Hematopoietic multipotent progenitor cell treated with erythropoietin and hydrocortisone succinate and interleukin-3 and kit ligand, for 6 days (in vitro differentiated cells): ENCODE data around the gene SMYD3.

ENCODE experiments used
- DNase-seq: peaks from one replicate; pipeline ENCODE4 v3.0.0-alpha.2; 2015

Gene SMYD3

GRCh38 chr1:246302251-246302625, 204.8 kb downstream of the SMYD3 start:
- DNase-seq: no peak

- no peak for DNase-seq
These were observed 205.4 kb downstream of the SMYD3 start for GRCh38 chr1:246301553-246302250.

GRCh38 chr1:246300626-246301549, 206.2 kb downstream of the SMYD3 start:
- DNase-seq: no peak

- no peak for DNase-seq
These were observed 209.5 kb downstream of the SMYD3 start for GRCh38 chr1:246297279-246298265.

- peak; percentile 35 for DNase-seq
These were observed 211.1 kb downstream of the SMYD3 start for GRCh38 chr1:246295968-246296367.

- DNase-seq: no peak
These were observed 211.7 kb downstream of the SMYD3 start for GRCh38 chr1:246295340-246295739.

- DNase-seq: no peak
These were observed 212.8 kb downstream of the SMYD3 start for GRCh38 chr1:246294263-246294662.

GRCh38 chr1:246293366-246294121, 213.5 kb downstream of the SMYD3 start:
- DNase-seq: no peak

DNA sequence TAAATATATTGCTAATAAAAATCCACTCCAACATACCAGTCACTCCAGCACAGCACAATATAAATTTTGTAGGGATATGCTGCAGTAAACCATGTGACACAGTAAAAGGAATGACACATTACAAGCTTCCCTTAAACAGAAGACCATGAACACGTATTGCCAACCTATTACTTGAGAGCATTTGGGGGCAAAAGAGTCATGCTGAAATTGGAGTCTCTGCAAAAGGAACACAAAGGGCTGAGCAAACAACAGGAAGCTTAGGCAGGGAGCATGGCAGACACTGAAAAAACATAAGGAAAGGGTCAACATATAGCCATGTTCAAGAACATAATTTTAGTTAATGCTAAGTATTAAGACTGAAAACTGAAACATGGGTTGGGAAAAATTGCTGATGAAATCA, 214.5 kb downstream of the SMYD3 start:
- no peak for DNase-seq

GRCh38 chr1:246291127-246291526, 216.0 kb downstream of the SMYD3 start:
- DNase-seq: no peak

GRCh38 chr1:246283771-246284410, 223.2 kb downstream of the SMYD3 start:
- peak; percentile 42 for DNase-seq

GRCh38 chr1:246281639-246282038, 225.4 kb downstream of the SMYD3 start:
- no peak for DNase-seq

DNA sequence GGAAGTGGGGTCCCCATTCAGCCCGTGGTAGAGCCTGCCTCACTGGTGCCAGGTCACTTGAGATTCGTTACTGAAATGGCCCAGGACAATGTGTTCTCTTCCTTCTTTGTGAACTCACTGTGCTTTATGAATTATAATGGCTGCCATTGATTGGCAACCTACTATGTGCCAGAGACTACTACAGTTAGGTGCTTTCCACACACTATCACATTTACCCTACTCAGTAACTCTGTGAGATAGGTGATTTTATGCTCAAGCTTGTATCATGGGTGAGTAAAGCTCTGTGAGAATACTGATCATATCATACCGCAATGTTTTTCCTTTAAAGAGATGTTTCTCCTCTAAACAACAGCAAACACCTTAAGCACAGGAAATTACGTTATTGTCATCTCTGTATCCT, 225.9 kb downstream of the SMYD3 start:
- no peak for DNase-seq

DNA sequence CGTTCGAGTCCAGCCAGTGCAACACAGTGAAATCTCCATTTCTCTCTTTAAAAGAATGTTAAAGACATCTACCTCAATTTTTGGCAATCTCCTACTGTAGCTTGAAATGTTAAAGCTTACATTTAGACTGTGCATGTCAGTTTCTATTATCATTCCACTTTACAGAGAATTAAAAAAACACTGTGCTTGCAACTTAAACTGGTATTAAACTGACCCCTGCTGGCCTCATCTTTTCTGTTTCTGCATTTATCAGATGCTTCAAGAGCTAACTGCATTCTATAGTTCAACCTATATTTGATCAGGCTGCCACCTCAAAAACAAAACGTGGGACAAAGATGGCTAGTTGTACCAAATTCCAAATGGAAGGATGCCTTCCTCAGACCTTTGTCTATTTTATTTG, 226.5 kb downstream of the SMYD3 start:
- peak; percentile 73 for DNase-seq

DNA sequence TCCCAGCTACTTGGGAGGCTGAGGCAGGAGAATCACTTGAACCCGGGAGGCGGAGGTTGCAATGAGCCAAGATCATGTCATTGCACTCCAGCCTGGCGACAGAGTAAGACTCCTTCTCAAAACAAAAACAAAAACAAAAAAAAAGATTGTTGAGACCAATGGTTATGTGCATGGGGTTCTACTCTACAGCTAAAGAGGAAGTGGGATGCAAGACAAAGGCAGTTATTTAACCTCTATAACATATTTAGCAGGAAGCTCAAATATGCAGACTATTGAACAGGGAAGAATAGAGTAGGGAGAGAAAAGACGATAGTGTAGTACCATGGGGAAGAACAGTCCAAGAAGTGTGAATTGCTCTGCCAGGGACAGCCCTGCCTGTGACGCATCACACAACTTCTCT, 227.7 kb downstream of the SMYD3 start:
- DNase-seq: no peak

GRCh38 chr1:246278371-246278770, 228.7 kb downstream of the SMYD3 start:
- no peak for DNase-seq

- DNase-seq: no peak
These were observed 232.0 kb downstream of the SMYD3 start for GRCh38 chr1:246275036-246275435.

DNA sequence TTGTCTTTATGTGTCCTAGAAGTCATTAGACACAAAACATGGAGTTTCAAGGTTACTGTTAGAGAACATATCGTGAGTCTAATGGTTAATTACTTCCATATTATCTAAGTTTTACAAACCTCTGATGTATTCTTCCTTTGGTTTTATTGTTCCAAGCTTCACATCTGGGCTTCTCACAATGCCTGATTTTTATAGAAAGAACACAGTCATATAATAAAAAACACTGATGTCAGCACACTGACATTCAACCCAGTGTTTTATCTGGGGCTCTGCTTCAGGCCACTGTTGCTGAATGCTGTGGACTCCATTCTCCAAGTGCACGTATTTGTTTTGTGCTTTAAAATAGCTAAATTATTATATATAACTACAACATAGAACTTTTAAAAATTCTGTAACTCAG, 232.9 kb downstream of the SMYD3 start:
- DNase-seq: no peak

DNA sequence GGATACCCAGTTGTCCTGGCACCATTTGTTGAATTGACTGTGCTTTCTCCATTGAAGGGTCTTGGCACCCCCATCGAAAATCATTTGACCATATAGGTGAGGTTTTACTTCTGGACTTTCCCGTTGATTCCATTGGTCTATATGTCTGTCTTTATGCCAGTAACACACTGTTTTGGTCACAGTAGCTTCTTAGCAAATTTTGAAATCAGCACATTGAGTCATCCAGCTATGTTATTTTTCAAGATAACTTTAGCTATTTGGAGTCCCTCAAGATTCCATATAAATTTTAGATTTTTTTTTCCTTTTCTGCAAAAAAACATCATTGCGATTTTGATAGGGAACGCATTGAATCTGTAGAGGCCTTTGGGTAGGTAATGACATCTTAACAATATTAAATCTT, 235.6 kb downstream of the SMYD3 start:
- no peak for DNase-seq

GRCh38 chr1:246270236-246270635, 236.8 kb downstream of the SMYD3 start:
- no peak for DNase-seq

- no peak for DNase-seq
These were observed 237.6 kb downstream of the SMYD3 start for GRCh38 chr1:246269466-246269865.

- no peak for DNase-seq
These were observed 239.2 kb downstream of the SMYD3 start for GRCh38 chr1:246267896-246268295.
